K562 (cell line): ENCODE measurements around the gene DNMT1. TPM values are rescaled to one million over a fixed set of nuclear protein-coding genes. Genes with fewer than 3 reads are reported as not detected.

Source experiments
- GABPB2 ChIP-seq: fragments of 250-450 bp; sonication (Bioruptor Pico); conservative IDR thresholded peaks from 2 replicates; pipeline ENCODE4 v1.5.1; 2021; ENCODE audit warnings: mild to moderate bottlenecking
- IRF2 ChIP-seq: sonication (generic); formaldehyde crosslinking; IDR thresholded peaks from 2 replicates; pipeline ENCODE4 v1.8.1; 2022; ENCODE audit warnings: mild to moderate bottlenecking, missing genetic modification reagents
- POU5F1 ChIP-seq: fragments of 150-350 bp; IDR thresholded peaks from 2 replicates; pipeline ENCODE4 v1.6.1; 2014; ENCODE audit warnings: borderline replicate concordance, low read length, low read depth, mild to moderate bottlenecking; ENCODE audit not compliant: partially characterized antibody
- PRPF4 ChIP-seq: fragments of 200-400 bp; formaldehyde crosslinking; IDR thresholded peaks from one replicate; pipeline ENCODE4 v1.6.1; 2017; ENCODE audit warnings: low read length, low read depth, mild to moderate bottlenecking; ENCODE audit not compliant: insufficient read depth, poor library complexity, severe bottlenecking
- TARDBP ChIP-seq: fragments of 450-650 bp; IDR thresholded peaks from 2 replicates; pipeline ENCODE4 v1.6.1; 2016
- ZNF184 ChIP-seq: sonication (generic); formaldehyde crosslinking; IDR thresholded peaks from 2 replicates; pipeline ENCODE4 v1.5.0; 2020; ENCODE audit warnings: missing genetic modification reagents
- polyA plus RNA-seq, 8 experiments: library from polyadenylated mRNA; depleted of rRNA in 4 of 8; stranded (reverse) in 5 of 8; unstranded in 3 of 8; fragments of >200 nt; fragmentation: Nextera tagmentation in 2 of 8; fragmentation: Illumina TruSeq in 1 of 8; extraction: Ambion mirVana in 2 of 8; extraction: Trizol in 1 of 8; gene quantifications; 2 replicates each; pipeline versions ENCODE4 v1.2.1 to v1.2.3, GENCODE V29; 2011 to 2014; ENCODE audit warnings: inconsistent platforms in 1 of 8, missing spikeins in 1 of 8
- total RNA-seq, 7 experiments: library from RNA; depleted of rRNA in 6 of 7; stranded (reverse); fragments of >200 nt in 6 of 7; fragmentation: Illumina TruSeq in 2 of 7; extraction: Trizol in 2 of 7; gene quantifications; 2 replicates each; pipeline versions ENCODE4 v1.2.1 to v1.2.3, GENCODE V29; 2011 to 2021; ENCODE audit warnings: low replicate concordance in 1 of 7
- TF ChIP-seq, protein P1 (sequence below): IDR thresholded peaks from 2 replicates; pipeline ENCODE4 v1.6.1; 2011; ENCODE audit warnings: borderline replicate concordance, low read depth, mild to moderate bottlenecking, moderate library complexity, low read length; ENCODE audit not compliant: insufficient read depth, poor library complexity, severe bottlenecking
- TF ChIP-seq, protein P2 (sequence below), 2 experiments: IDR thresholded peaks in 1 of 2; conservative IDR thresholded peaks in 1 of 2; 2 replicates each; pipeline ENCODE4 v1.6.1; 2016; ENCODE audit warnings: low read depth in 2 of 2, mild to moderate bottlenecking in 1 of 2, missing compliant biosample characterization in 1 of 2, missing genetic modification characterization in 1 of 2, moderate library complexity in 1 of 2

DNMT1 gene
- total and polyA plus RNA-seq, 9 of the 15 experiments (the other 6 are each of a cell fraction or from before 2014, with no cell fraction given), result 80.1 to 271 (median 121) TPM

DNA sequence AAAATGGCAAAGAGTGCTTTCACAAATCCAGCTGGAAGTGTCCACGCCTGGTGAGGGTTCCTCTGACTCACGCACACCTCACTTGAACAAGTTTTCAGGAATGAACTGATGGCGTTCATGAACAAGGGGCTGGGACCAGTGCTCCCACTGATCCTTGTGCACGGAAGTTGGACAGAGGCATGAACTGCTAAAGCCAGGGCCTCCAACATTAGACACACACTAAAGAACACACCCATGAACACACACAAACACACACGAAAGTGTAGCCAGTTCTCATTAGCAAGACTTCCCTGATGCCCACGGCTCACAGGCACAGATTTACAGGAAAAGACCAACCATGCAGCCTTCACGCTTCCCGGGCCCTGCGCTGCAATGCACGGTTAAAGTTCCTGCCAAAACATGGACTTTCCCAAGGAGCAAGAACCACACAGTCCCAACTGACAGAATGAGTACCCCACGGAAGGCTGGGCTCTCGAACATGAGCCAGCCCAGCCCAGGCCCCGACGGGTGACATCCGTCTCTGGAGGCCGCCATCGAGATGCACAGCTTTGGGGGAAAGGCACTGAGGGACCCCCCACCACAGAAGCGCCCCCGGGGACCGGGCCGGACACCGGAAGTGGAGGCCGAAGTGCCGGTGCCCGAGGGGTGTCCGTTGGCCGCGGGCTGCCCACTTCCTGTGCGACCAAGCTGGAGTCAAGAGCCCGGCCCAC is 808 bp downstream of the DNMT1 start (continued):
- TF ChIP-seq, protein P1, sequence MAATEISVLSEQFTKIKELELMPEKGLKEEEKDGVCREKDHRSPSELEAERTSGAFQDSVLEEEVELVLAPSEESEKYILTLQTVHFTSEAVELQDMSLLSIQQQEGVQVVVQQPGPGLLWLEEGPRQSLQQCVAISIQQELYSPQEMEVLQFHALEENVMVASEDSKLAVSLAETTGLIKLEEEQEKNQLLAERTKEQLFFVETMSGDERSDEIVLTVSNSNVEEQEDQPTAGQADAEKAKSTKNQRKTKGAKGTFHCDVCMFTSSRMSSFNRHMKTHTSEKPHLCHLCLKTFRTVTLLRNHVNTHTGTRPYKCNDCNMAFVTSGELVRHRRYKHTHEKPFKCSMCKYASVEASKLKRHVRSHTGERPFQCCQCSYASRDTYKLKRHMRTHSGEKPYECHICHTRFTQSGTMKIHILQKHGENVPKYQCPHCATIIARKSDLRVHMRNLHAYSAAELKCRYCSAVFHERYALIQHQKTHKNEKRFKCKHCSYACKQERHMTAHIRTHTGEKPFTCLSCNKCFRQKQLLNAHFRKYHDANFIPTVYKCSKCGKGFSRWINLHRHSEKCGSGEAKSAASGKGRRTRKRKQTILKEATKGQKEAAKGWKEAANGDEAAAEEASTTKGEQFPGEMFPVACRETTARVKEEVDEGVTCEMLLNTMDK, result no peak
- no peak for TF ChIP-seq PRPF4
- TF ChIP-seq, protein P2, sequence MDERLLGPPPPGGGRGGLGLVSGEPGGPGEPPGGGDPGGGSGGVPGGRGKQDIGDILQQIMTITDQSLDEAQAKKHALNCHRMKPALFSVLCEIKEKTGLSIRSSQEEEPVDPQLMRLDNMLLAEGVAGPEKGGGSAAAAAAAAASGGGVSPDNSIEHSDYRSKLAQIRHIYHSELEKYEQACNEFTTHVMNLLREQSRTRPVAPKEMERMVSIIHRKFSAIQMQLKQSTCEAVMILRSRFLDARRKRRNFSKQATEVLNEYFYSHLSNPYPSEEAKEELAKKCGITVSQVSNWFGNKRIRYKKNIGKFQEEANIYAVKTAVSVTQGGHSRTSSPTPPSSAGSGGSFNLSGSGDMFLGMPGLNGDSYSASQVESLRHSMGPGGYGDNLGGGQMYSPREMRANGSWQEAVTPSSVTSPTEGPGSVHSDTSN (CRISPR knock-in tag; IDR thresholded peaks at IDR 0.05; ENCODE audit: low read depth), result no peak
- TF ChIP-seq, protein P2 (tag; conservative IDR thresholded peaks at IDR 0.05; ENCODE audit: low read depth), result no peak
- no peak for TF ChIP-seq TARDBP
- no peak for TF ChIP-seq GABPB2 (CRISPR knock-in tag)
- no peak for TF ChIP-seq IRF2 (CRISPR knock-in tag)
- no peak for TF ChIP-seq POU5F1
- no peak for TF ChIP-seq ZNF184 (CRISPR knock-in tag)
